RWPE1 (cell line): Measurements from ENCODE around the gene ZRANB3.
"Not testable (repeated sequence)": the region's sequence is repeated elsewhere in the genome, so short reads cannot be mapped to it uniquely, and the experiment has no call there.

Experiments
- CTCF ChIA-PET: fragments of 350-600 bp; sonication (Branson Sonifier 250); formaldehyde crosslinking; extraction: SDS; loops from one replicate; lab custom pipeline; 2021; lab: Yijun Ruan, JAX
- POLR2A ChIA-PET: fragments of 400-600 bp; formaldehyde crosslinking; extraction: SDS; loops from one replicate; lab custom pipeline; 2020; ENCODE audit warnings: antibody characterized with exemption; ENCODE audit not compliant: low non-redundant PET; lab: Yijun Ruan, JAX
- DNase-seq: peaks from one replicate; pipeline ENCODE4 v3.0.0; 2012; ENCODE audit warnings: low spot score
- H3K27ac ChIP-seq: fragments of 450-650 bp; 2 replicates; pipeline ENCODE4 v1.5.1; 2017
- CTCF ChIP-seq: fragments of 450-650 bp; conservative IDR thresholded peaks from 2 replicates; pipeline ENCODE4 v1.5.1; 2017; ENCODE audit warnings: low read depth, mild to moderate bottlenecking

Gene ZRANB3

GRCh38 chr2:135424849-135425248 is 106.2 kb downstream of the ZRANB3 start:
- DNase-seq, result no peak
- H3K27ac ChIP-seq, result no peak overlapping the region
- CTCF ChIA-PET, result interaction anchor here (0.6 to 1.2 kb wide), 4 partner anchors 31 to 373 kb away, joined by 3 to 6 read pairs (median 4); no protein-coding TSS in a partner anchor
- no peak for TF ChIP-seq CTCF
- POLR2A ChIA-PET, result no interaction called here

GRCh38 chr2:135422898-135423297 is 108.1 kb downstream of the ZRANB3 start:
- no peak for TF ChIP-seq CTCF
- ChIA-PET POLR2A (no interaction called here), CTCF (no interaction called here)
- H3K27ac ChIP-seq, result no peak overlapping the region
- DNase-seq, result no peak

- CTCF ChIA-PET, result no interaction called here
- no peak overlapping the region for H3K27ac ChIP-seq
- no peak for TF ChIP-seq CTCF
- no peak for DNase-seq
- POLR2A ChIA-PET, result no interaction called here
These were observed 119.4 kb downstream of the ZRANB3 start for GRCh38 chr2:135411646-135412045.

- TF ChIP-seq CTCF, result no peak
- POLR2A ChIA-PET, result no interaction called here
- H3K27ac ChIP-seq, result no peak overlapping the region
- CTCF ChIA-PET, result interaction anchor here (0.7 kb wide), 1 partner anchor 876 kb away, joined by 4 read pairs; no protein-coding TSS in a partner anchor
- no peak for DNase-seq
These were observed 121.6 kb downstream of the ZRANB3 start for GRCh38 chr2:135409436-135409835.

GRCh38 chr2:135396259-135396658 is 134.8 kb downstream of the ZRANB3 start:
- DNase-seq, H3K27ac ChIP-seq, POLR2A ChIA-PET, CTCF ChIA-PET: not testable (repeated sequence)

GRCh38 chr2:135386993-135387392 is 144.0 kb downstream of the ZRANB3 start:
- H3K27ac ChIP-seq, result no peak overlapping the region
- CTCF ChIA-PET, result no interaction called here
- TF ChIP-seq CTCF, result no peak
- POLR2A ChIA-PET, result no interaction called here
- DNase-seq, result no peak

GRCh38 chr2:135378591-135378990 is 152.4 kb downstream of the ZRANB3 start:
- TF ChIP-seq CTCF, result no peak
- no peak overlapping the region for H3K27ac ChIP-seq
- POLR2A ChIA-PET, result no interaction called here
- DNase-seq, result no peak
- CTCF ChIA-PET, result no interaction called here
